ENCODE data around the gene GDF10.

The GDF10 gene

DNA sequence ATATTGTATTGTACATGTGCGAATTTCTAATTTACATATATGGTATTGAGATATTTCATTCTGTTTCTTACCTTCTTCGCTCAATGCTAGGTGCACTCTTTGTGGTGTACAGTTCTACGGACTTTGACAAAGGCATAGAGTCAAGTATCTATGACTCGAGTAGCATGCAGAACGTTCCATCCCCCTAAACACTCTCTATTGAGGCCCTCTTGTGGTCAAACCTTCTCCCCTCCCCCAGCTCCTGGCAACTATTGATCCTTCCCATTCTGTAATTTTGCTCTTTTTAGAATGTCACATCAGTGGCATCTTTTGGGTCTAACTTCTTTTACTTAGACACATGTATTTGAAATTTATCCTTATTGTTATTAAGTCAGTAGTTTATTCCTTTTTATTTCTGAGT, 30.7 kb upstream of the GDF10 start:
- no peak for DNase-seq (ENCODE audit: low read depth)

GRCh38 chr10:47276071-47276470, 23.9 kb upstream of the GDF10 start:
- DNase-seq (ENCODE audit: low read depth) = no peak

DNA sequence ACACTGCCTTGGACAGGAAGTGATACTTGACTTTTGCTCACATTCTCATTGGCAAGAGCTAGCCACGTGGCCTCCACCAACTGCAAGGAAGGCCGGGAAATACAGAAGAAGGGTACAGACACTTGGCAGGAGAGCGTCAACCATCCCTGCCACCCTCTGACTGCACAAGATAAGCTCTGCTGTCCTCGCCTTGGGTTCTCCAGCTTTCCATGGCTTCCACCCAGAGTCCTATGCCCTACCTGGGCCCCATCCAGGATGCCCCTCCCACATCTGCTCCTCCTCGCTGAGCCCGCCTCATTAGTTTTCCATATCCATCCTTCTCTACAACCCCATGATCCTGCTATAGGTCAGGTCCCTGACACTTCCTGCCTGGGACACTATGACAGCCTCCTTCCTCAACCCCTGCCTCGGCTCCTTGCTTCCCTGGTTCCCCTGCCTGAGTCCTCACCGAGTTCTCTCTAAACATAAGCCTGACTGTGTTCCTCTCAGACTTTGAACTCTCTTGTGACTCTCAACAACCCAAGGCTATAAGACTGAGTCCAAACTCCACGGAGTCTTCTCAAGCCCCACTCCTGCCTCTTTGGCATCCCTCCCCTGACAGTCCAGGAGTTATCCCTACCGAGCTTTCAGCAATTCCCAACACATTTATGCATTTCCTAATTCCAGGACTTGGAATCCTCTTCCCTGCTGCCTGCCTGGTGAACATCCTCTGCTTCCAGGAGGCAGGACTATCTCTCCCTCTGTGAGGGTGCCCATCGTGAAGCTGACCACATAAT, 23.2 kb upstream of the GDF10 start:
- DNase-seq (ENCODE audit: low read depth) = no peak

GRCh38 chr10:47277352-47278151, 22.4 kb upstream of the GDF10 start:
- peak; percentile 15 for DNase-seq (ENCODE audit: low read depth)

DNA sequence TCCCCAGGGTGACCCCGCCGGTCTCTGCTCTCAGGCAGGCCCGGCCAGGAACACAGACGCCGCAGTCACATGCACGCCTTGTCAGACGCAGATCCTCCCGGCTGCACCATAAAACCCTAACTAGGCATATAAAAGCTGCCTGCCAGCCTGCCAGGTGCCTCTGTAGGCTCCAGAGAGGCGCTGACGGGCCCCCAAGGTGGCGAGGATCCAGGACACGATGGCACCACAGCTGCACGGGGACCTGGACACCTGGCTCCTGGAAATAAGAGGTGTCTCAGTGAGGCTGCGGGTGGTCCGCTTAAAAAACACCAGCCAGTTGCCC, 21.9 kb upstream of the GDF10 start:
- DNase-seq (ENCODE audit: low read depth) = no peak

DNA sequence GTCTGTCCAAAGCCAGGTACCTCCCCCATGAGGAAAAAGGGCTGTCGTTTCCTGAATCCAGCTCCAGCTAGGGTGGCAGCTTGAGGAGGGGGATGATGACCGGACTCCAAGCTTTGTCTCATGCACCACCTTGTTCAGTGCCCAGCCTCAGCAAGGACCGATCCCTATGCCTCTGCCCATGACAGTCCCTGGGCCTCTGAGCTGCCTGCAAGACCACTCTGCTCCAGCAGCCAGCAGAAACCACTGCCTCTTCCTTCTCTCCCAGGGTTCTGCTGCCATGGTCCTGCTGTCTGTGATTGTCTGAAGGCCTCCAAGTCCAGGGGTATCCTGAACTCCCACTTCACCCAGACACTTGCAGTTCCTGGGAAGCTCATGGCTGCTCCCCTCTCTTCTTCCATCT, 21.3 kb upstream of the GDF10 start:
- DNase-seq (ENCODE audit: low read depth) = no peak

DNA sequence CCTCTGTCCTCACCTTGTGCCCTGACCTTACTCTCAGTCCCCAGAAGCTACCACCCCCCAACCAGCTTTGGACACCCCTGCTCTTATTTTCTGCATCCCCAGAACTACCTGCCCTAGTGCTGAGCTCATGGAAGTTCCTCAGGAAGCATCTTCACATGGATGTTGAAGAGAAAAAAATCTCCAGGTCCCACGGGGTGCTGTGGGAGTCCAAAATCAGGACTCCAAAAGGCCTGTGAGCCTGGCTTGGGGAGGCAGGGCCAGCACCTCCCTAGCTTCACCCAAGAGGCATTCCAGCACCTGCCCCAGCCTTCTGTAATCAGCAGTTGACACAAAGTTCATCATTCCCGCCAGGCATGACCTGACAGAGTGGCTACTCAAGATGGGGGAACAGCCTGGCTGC, 20.7 kb upstream of the GDF10 start:
- DNase-seq (ENCODE audit: low read depth) = no peak

- DNase-seq (ENCODE audit: low read depth) = no peak
Observed at GRCh38 chr10:47282005-47282656, 17.9 kb upstream of the GDF10 start.

DNA sequence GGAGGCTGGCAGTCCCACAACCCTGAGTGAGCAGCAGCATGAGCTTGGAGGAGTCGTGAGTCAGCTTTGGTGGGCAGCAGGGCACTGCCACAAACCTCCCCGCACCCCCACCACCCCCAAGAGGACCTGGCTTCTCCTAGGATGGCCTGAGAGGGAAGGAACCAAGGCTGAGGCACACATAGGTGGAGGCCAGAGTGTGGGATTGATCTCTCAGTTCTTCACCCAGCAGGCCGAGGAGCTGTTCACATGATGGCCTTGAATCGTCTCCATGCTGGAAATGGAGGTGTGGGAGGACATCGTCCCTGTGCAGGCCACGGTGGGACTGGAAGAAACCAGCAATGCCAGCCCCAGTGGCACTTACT, 17.4 kb upstream of the GDF10 start:
- no peak for DNase-seq (ENCODE audit: low read depth)

GRCh38 chr10:47283101-47283630, 16.8 kb upstream of the GDF10 start:
- no peak for DNase-seq (ENCODE audit: low read depth)

DNA sequence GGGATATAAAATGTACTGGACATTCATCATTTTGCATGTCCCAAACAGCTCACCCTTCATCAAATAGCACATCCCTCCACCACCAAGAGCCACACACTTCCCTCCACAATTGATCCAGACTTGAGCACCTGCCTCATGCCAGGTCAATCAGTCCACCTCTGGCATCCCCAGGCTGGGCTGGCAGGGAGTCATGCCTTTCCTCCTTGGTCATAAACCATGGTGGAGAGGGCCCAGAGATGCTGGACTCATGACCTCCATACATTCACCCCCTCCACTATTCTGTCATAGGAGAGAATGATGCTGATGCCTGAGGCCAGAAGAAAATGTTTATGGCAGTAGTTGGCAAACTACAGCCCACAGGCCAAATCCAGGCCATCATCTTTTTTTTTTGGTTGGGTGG, 16.1 kb upstream of the GDF10 start:
- no peak for DNase-seq (ENCODE audit: low read depth)

DNA sequence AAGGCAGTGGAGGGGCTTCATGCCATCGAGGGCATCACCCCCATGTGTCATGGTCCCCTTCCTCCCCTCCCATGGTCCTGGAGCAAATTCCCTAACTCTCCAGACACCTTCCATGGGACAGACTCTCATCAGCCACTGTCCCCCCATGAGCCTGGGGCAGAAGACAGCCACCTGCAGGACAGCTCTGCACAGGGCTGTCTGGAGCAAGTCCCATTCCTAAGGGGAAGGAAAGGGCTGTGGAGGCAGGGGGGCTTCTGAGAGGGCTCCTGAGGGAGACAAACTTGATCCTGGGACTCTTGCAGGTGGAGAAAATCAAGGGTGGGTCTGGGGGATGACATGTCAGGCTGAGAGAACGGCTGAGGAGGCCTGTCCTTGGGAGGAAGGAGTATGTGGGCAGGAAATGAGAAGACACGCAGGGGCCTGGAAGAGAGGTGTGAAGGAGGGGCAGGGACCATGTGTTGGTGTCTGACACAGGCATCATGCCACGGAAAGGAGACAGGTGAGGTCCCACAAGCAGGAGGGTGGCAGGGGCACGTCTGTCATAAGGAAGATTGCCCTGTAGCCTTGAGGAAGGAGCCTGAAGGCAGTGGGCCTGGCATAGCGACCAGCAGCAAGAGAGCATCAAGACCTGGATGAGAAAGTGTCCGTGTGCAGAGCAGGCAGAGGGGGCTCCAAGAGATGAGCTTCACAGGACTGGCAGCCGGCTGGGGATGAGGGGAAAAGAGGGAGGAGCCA, 14.4 kb upstream of the GDF10 start:
- no peak for DNase-seq (ENCODE audit: low read depth)

DNA sequence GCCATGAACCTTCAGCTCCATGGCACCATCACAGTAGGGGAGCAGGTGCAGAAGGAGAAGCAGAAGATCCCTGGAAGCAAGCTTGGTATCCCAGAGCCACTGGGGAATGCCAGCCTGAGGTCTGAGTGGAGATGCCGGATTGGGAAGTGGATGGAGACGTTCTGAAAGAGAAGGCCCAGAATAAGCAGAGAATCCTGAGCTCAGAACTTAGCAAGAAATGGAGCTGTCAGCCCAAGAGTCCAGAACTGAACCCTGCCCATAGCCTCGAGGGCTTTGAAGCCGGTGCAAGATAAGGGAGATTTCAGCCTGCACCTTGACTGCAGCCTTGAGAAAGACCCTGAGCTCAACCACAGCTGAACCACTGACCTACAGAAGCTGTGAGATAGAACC, 13.9 kb upstream of the GDF10 start:
- DNase-seq (ENCODE audit: low read depth) = no peak

GRCh38 chr10:47286591-47287315, 13.2 kb upstream of the GDF10 start:
- no peak for DNase-seq (ENCODE audit: low read depth)

- DNase-seq (ENCODE audit: low read depth) = no peak
Observed at GRCh38 chr10:47287365-47287802, 12.6 kb upstream of the GDF10 start.

DNA sequence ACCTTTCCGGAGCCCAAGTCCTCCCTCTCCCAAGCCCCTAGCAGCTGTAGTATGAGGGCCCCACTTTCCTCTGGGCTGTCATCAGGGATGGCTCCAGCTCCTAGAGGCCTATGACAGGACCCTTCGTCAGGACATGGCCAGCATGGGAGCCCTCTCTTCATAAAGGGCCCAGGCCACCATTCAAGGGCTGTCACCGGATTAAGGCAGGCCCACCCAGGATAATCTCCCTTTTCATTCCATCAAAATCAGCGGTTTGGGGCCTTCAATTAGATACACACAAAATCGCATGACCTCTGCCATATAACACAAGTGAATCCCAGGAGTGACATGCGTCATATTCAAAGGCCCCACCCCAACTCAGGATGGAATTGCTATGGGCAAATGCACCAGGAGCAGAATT, 12.2 kb upstream of the GDF10 start:
- DNase-seq (ENCODE audit: low read depth) = no peak

DNA sequence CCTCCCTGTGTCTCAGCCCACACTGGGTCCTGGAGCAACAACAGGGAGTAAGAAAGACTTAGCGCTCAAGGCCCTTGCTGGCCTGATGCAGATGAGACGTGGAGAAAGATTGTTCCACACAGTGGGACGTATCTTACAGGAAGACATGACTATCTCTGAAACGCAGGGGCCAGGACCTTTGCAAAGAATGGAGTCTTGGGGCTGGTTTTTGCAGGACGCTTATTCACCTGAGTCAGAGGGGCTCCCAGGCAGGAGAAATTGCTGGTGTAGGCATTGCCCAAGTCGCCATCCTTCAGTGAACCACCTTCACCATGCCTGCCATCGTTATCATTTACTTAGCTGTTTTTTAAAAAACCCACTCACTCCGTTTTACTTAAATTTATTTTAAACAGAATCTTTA, 11.8 kb upstream of the GDF10 start:
- DNase-seq (ENCODE audit: low read depth) = no peak

- DNase-seq (ENCODE audit: low read depth) = no peak
Observed at GRCh38 chr10:47288916-47289495, 11.0 kb upstream of the GDF10 start.

- no peak for DNase-seq (ENCODE audit: low read depth)
Observed at GRCh38 chr10:47289921-47290320, 10.1 kb upstream of the GDF10 start.

DNA sequence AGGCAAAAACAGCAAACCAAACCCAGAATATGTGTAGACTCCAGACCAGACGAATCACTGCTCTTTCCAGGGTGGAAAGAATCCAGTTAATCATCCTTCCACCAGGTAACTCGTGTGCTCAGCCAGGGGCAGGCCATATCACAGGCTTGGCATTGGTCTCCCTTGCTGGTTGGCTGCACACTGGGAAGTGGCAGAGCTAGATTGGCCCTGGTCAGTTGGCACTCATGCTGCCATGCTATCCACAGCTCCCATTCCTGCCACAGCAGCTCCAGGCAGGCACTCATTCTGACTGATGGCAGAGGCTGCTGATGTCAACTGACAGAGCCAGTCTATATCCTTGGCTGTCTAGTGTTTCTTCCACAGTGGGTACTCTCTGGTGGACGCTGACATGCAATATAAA, 9.7 kb upstream of the GDF10 start:
- no peak for DNase-seq (ENCODE audit: low read depth)

GRCh38 chr10:47291682-47292081, 8.3 kb upstream of the GDF10 start:
- no peak for DNase-seq (ENCODE audit: low read depth)

Measured in stimulated activated CD8-positive, alpha-beta memory T cell treated with anti-CD3 and anti-CD28 coated beads, Interleukin-12 subunit alpha, Interleukin-12 subunit beta, amount 100 ng/mL, for 1 hour (primary cell).